Measurements from ENCODE around the gene SIRT1.

- no peak for TF ChIP-seq CTCF (IDR thresholded peaks at IDR 0.05; ENCODE audit: low read length)
- no peak for TF ChIP-seq EZH2 (optimal IDR thresholded peaks at IDR 0.05; ENCODE audit: low read depth, low read length)
These were observed 21.4 kb upstream of the SIRT1 start for GRCh38 chr10:67863094-67863493.

All from MM.1S (cell line).